NCI-H82 treated with DMSO at 0.1 percent for 48 hours (cell line): ENCODE data around the gene NDUFA6.
"Not testable (repeated sequence)": the region's sequence is repeated elsewhere in the genome, so short reads cannot be mapped to it uniquely, and the experiment has no call there.

Experiments
- DNase-seq: peaks from one replicate; lab custom pipeline; 2025; ENCODE audit not compliant: unreplicated experiment; lab: John Stamatoyannopoulos, UW

NDUFA6 gene

DNA sequence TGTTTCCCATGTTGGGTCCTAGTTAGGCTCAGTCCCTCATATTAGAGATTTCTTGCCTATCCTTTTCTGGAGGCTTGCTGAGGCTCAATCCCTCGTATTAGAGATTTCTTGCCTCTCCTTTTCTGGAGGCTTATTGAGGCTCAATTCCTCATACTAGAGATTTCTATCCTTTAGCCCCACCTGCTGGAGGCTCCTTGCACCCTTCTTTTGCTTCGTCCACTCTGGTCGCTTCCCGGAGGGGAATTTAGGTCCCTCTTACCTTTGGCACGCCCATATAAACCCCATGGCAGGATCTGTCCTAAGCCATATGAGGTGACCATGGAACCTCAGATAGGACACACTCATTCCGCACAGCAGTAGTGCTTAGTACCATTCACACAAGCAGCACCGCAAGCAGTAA, 24.1 kb upstream of the NDUFA6 start:
- no peak for DNase-seq

DNA sequence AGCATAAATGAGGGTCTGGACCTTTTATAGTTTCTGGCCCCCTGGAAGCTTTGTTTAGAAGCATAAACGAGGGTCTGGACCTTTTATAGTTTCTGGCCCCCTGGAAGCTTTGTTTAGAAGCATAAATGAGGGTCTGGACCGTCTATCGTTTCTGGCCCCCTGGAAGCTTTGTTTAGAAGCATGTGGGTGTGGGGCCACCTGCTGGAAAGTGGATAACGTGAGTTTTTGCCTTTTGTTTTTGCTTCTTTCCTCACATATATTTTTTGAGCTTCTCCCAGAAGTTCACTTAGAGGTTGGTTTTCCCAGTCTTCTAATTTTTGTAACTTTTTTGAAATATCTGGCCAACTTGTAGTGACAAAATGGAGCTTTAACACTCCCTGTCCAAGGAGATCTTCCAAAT, 22.2 kb upstream of the NDUFA6 start:
- DNase-seq: not testable (repeated sequence)

- DNase-seq: peak; percentile 14
Measured at GRCh38 chr22:42111798-42112197, 21.2 kb upstream of the NDUFA6 start.

DNA sequence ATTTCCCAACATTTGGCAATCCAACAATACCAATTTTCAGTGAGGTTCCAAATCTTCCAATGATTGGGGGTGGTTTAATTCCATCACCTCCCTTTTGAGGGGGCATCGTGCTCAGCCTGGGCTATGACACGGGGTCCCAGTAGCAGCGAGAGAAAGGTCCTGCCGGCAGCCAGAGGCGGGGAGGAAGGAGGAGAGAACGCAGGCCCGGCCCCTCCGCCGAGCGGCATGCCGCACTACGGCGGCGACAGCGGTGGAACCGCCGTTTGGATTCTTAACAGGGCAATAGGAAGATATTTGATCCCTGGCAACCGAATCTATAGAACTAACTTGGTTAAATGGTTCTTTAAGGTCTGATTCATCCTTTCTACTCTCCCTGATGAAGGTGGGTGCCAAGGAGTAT, 18.3 kb upstream of the NDUFA6 start:
- no peak for DNase-seq

GRCh38 chr22:42104332-42104860, 13.8 kb upstream of the NDUFA6 start:
- DNase-seq: not testable (repeated sequence)

DNA sequence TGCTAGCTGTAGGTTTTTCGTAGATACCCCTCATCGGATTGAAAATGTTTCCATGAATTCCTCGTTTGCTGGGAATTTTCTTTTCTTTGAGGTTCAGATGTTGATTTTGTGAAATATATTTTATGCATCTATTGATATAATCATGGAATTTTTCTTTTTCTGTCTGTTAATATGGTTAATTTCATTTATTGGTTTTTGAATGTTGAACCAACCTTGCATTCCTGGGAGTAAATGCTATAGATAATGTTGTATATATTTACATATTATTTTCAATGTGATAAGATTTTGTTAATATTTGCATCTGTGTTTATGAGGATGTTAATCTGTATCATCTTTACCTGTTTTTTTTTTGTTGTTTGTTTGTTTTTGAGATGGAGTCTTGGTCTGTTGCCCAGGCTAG, 10.6 kb upstream of the NDUFA6 start:
- DNase-seq: no peak

DNA sequence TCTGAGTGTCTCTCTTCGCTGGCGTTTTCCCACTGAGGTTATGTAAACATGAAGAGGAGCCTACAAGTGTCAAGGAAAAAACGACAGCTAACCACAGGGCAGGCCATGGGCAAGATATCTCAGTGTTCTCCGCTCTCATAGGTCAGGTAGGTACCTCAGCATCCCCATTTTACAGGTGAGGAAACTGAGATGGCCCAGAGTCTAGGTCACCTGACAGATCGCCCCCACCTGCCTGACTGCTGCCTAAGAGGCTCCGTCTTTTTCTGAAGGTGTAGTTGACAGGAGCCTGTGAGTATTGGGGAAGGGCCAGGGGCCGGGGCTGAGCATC, 847 bp upstream of the NDUFA6 start:
- no peak for DNase-seq

DNA sequence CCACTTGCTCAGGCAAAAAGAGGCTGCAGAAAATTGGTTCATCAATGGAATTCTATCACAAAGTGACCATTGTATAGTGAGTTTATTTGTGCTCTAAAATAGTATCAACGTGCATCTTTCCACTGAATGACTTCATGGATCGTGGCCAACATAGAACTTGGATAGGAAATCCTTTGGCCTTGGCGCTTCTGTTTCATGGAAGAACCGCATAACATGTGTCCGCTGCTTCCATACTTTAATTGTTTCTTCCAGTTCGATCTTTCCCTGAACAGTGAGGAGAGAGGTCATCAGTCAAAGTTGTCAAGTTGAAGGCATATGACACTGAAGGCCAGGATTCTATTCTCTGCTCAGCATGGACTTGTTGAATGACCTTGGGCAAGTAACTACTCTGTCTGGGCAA, 4.5 kb downstream of the NDUFA6 start:
- DNase-seq: no peak

DNA sequence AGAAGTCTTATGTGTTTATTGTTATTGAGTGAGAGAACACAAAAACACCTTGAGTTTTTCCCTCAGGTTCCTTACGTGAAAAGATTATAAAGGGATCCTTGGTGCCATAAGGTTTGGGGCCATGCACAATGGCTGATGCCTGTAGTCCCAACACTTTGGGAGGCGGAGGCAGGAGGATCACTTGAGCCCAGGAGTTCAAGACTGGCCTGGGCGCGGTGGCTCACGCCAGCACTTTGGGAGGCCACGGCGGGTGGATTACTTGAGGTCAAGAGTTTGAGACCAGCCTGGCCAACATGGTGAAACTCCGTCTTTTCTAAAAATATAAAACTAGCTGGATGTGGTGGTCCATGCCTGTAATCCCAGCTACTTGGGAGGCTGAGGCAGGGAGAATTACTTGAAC, 5.7 kb downstream of the NDUFA6 start:
- DNase-seq: no peak

GRCh38 chr22:42083119-42083518, 7.5 kb downstream of the NDUFA6 start:
- no peak for DNase-seq

DNA sequence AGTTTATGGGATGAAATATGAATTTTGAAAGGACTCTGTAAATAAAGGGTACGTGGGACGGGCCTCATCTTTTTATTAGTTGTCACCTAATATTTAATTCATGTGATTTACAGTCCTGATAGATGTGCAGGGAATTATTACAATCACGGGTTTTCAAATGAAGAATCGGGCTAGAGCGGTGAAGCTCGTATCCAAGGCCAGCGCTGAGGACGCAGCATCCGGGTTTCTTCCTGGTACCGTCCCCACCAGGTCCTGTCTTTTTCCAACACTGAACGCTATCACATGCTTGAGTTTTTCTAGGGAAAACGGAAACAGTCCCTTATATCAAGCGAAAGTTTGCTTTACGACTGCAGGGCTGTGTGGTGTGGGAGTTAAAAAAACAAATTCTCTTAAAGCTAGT, 10.3 kb downstream of the NDUFA6 start:
- DNase-seq: no peak

DNA sequence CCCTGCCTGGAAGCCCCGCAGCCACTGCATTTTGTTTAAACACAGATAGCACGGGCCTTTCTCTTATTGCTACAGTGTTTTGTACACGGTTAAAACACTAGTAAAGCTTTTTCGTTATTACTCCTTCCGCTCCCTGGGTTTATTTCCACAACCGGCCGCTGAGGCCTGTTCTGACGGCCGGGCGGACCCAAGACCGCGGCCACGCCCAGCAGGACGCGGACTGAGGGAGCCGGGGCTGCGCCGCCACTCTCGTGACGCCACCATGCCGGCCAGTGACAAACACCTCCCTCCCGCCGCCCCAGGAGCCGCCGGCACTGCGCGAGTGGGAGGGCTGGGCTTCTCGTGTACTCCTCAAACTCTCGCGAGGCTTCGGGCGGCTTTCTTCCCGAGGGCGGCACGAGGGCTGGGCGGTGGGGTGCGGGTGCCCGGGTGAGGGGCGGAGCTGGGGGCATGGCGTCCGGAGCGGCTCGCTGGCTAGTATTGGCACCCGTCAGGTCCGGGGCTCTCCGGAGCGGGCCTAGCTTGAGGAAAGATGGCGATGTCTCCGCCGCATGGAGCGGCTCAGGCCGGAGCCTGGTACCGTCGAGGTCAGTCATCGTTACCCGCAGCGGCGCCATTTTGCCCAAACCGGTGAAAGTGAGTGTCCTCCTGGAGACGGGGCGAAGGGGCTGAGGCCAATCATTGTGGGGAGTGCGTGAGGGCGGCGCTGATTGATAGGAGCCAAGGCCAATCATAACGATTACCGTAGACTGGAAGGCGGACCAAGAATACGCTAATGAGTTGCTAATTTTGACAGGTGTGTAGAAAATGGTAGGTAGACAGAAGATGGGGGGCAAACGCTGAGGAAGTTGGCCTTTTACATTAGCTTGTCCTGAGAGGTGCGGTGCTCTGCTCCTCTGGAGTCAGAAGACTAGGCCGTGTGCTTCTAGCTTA, 11.0 kb downstream of the NDUFA6 start, which contains the start of gene SMDT1:
TSS of gene SMDT1 (plus strand) at position 382 of the 933 bp plus-strand sequence. CDS start at position 451, 69 bp downstream.
- peak; percentile 84 for DNase-seq

DNA sequence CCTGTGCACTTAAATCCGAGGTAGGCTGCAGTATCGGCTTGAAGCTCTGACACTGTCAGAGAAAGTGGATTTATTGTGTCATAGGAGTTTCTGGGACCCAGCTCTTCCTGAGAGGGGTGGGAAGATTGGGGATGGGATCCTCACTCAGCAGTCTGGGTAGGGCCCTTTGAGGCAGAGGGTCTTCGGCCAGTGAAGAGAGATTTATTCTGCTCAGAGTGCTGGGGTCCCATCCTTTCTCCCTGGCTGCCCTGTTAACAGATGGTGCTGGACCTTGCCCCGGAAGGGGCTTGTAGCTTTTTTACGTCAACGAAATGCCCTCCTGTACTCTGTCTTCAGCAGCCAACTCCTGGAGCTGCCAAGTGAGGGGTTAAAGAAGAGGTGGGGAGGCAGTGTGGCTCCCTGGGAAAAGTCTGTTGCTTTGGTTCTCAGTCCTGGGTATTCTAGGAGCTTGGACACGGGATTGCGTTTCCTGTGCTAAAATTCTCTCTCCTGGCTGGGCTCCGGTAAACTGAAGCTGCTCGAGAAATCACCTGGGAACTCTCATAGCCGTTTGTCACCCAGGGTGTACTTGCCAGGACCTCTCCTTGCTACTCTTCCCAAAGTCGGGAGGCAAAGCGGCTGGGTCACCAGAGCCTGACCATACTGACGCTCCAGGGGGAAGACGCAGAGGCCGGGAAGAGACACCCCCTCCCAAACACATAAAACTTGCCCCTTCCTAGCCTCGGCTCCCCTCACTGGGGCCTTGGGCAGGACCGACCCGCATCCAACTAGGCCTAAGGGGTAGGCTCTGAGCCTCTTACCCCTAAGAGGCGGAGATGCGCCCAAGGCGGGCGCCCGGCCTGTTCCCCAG, 11.9 kb downstream of the NDUFA6 start:
- no peak for DNase-seq

DNA sequence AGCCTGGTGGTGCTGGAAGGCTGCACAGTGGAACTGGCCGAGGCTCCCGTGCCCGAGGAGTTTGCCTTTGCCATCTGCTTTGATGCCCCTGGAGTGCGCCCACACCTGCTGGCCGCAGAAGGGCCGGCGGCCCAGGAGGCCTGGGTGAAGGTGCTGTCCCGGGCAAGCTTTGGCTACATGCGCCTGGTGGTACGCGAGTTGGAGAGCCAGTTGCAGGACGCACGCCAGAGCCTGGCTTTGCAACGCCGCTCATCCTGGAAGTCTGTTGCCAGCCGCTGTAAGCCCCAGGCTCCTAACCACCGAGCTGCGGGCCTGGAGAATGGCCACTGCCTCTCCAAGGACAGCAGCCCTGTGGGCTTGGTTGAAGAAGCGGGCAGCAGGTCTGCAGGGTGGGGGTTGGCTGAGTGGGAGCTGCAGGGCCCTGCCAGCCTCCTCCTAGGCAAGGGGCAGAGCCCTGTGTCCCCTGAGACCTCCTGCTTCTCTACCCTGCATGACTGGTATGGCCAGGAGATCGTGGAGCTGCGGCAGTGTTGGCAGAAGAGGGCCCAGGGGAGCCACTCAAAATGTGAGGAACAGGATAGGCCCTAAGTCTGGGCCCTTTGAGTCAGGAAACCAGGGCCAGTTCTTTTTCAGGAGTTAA, 13.0 kb downstream of the NDUFA6 start:
- no peak for DNase-seq

DNA sequence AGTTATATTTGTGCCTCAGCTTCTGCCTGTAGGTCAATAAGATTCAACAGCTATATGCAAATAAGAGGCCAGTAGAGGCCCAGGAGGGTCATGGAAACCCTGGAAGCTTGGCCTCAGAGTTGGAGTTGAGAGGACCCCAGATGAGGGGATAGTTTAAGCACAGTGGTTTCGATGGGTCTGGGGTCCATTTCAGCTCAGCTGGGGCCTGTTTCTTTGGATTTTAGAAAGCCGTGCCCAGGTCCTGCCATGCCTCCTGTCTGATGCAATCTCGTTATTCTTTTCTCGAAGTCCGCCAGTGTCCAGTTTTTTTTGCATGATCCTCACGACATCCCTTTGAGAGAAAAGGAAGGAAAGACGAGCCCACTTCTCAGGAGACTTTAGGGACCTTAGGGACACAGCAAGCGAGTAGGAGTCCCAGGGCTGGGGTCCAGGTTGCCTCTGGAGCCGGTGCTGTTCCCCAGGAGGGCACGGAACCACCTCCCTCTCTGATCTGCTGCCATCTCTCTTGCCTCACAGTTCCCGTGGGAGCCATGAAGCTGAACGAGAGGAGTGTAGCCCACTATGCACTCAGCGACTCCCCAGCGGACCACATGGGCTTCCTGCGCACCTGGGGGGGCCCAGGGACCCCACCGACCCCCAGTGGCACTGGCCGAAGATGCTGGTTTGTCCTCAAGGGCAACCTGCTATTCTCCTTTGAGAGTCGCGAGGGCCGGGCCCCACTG, 13.6 kb downstream of the NDUFA6 start:
- DNase-seq: no peak

- no peak for DNase-seq
Measured at GRCh38 chr22:42074846-42075676, 15.5 kb downstream of the NDUFA6 start.

GRCh38 chr22:42074132-42074811, 16.3 kb downstream of the NDUFA6 start, which contains the start of gene PHETA2:
Gene PHETA2 (plus strand): TSS chr22:42074248. CDS start chr22:42077294, 3,046 bp downstream.
- DNase-seq: no peak

- DNase-seq: no peak
Measured at GRCh38 chr22:42073621-42074041, 16.9 kb downstream of the NDUFA6 start.
